Tibial nerve (tissue), 4 donors: ENCODE data around the gene LINGO1. TPM values are rescaled to one million over a fixed set of nuclear protein-coding genes. Genes with fewer than 3 reads are reported as not detected.

Source experiments
- DNase-seq, 2 donors: peaks; one replicate each; pipeline ENCODE4 v3.0.0-alpha.2; 2019; ENCODE audit warnings: low spot score in 2 of 2
- H3K27ac ChIP-seq, 4 donors: fragments of 200-600 bp; sonication (generic) in 3 of 4; one replicate each; pipeline ENCODE4 v1.5.1; 2017 to 2019; ENCODE audit warnings: mild to moderate bottlenecking in 1 of 4
- H3K27me3 ChIP-seq, 2 donors: fragments of 200-600 bp; sonication (generic) in 1 of 2; one replicate each; pipeline versions ENCODE4 v1.5.1 to v1.6.0; 2017 to 2019
- H3K36me3 ChIP-seq, 3 donors: fragments of 200-600 bp; sonication (generic); one replicate each; pipeline ENCODE4 v1.5.1; 2018 to 2019
- H3K4me1 ChIP-seq, 4 donors: fragments of 200-600 bp; sonication (generic) in 3 of 4; one replicate each; pipeline ENCODE4 v1.5.1; 2017 to 2019
- H3K4me3 ChIP-seq, 4 donors: fragments of 200-600 bp; sonication (generic) in 3 of 4; one replicate each; pipeline ENCODE4 v1.5.1; 2017 to 2019; ENCODE audit warnings: mild to moderate bottlenecking in 1 of 4, moderate library complexity in 1 of 4
- H3K9me3 ChIP-seq, 4 donors: fragments of 200-600 bp; sonication (generic) in 3 of 4; one replicate each; pipeline ENCODE4 v1.5.1; 2017 to 2019
- EP300 ChIP-seq, 2 donors: sonication (generic); formaldehyde crosslinking; IDR thresholded peaks; one replicate each; pipeline ENCODE4 v1.6.1; 2017; ENCODE audit warnings: antibody characterized with exemption in 2 of 2, mild to moderate bottlenecking in 1 of 2
- POLR2A ChIP-seq, 2 donors: fragments of 450-650 bp; IDR thresholded peaks; one replicate each; pipeline ENCODE4 v1.6.1; 2017; ENCODE audit warnings: antibody characterized with exemption in 2 of 2, mild to moderate bottlenecking in 2 of 2, moderate library complexity in 2 of 2
- WGBS, 2 donors: methylation state at CpG; one replicate each; pipeline ENCODE4 v1.1.5; 2018; 5-methylcytosine and 5-hydroxymethylcytosine counted together
- total RNA-seq, 4 donors: library from RNA; depleted of rRNA; stranded (reverse); fragments of >200 nt; gene quantifications; one replicate each; pipeline ENCODE4 v1.1.0, GENCODE V29; 2016
- TF ChIP-seq, protein P1 (sequence below), 5 experiments: fragments of 200-600 bp in 3 of 5; fragments of 450-650 bp in 2 of 5; sonication (generic) in 3 of 5; IDR thresholded peaks; one replicate each; pipeline ENCODE4 v1.5.1; 2016 to 2019; ENCODE audit warnings: antibody characterized with exemption in 5 of 5, mild to moderate bottlenecking in 3 of 5, moderate library complexity in 2 of 5

Gene LINGO1
- total RNA-seq, 4 donors from 2014 or later: 0.42 to 2.4 (median 1.3) TPM

DNA sequence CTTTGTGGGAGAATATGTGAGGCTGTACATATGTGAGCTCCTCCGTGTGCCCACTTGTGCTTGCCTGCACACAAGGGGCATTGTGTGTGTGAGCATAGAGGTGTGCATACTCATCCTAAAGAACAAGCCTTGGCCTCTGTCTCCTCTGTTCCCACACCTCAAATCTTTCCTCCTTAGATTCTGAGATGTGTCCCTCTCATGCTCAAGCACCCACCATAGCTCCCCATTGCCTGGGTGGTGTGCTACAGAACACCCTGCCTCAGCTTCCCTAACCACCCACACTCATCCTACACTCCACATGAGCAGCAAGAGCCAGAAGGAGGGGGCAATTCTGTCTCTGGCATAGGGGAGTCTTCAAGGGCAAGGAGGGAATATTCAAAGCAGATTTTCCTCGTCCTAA, 27.7 kb downstream of the LINGO1 start:
- DNase-seq: no peak
- H3K36me3 ChIP-seq: no peaks in the 10 kb centered on the region
- H3K27ac ChIP-seq: no peak overlapping the region
- no peaks in the 10 kb centered on the region for H3K9me3 ChIP-seq
- peaks cover 0 to 6% of the 10 kb centered on the region in 2 donors for H3K27me3 ChIP-seq
- TF ChIP-seq, protein P1, sequence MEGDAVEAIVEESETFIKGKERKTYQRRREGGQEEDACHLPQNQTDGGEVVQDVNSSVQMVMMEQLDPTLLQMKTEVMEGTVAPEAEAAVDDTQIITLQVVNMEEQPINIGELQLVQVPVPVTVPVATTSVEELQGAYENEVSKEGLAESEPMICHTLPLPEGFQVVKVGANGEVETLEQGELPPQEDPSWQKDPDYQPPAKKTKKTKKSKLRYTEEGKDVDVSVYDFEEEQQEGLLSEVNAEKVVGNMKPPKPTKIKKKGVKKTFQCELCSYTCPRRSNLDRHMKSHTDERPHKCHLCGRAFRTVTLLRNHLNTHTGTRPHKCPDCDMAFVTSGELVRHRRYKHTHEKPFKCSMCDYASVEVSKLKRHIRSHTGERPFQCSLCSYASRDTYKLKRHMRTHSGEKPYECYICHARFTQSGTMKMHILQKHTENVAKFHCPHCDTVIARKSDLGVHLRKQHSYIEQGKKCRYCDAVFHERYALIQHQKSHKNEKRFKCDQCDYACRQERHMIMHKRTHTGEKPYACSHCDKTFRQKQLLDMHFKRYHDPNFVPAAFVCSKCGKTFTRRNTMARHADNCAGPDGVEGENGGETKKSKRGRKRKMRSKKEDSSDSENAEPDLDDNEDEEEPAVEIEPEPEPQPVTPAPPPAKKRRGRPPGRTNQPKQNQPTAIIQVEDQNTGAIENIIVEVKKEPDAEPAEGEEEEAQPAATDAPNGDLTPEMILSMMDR (IDR thresholded peaks at IDR 0.05): no peak
- TF ChIP-seq POLR2A (IDR thresholded peaks at IDR 0.05) (no peak), EP300 (IDR thresholded peaks at IDR 0.05) (no peak)
- no peak overlapping the region for H3K4me3 ChIP-seq
- 56 to 69% methylated on average over 2 of the region's 2 CpGs for WGBS, 2 donors
- peaks cover 0 to 22% (median 0%) of the 10 kb centered on the region in 4 donors for H3K4me1 ChIP-seq

DNA sequence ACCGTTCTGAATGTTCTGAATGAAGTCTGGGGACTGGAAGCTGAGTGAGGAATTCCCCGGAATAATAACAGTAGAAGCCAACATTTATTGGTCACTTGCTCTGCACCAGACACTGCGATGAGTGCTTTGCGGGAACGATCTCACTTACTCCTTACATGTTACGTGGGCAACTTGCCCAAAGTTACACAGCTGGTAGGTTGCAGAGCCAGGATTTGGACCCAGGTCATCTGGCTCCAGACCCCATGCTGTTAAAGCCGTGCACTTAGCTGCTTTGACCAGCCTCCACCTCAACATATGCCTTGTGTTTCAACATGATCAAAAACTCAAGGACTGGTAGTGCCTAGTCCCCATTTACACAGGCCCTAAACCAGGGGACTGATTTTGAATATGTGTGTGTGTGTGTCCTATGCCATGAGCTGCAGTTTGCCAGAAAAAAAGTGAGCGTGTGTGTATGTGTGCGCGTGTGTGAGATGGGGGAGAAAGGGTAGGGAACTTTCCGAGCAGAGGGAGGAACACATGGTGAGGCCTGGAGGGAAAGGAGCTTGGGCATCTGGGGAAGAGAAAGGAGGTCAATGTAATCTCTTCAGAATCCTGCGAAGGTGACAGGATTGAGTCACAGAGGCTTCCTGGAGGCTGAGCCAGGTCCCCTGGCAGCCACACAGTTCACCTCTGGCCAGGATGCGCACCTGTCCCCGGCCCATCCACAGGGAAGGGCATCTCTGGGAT, 28.9 kb downstream of the LINGO1 start:
- no peak for DNase-seq
- WGBS, 2 donors: 77 to 79% methylated on average over 14 of the region's 14 CpGs
- H3K9me3 ChIP-seq: no peaks in the 10 kb centered on the region
- no peak for TF ChIP-seq EP300 (IDR thresholded peaks at IDR 0.05)
- TF ChIP-seq, protein P1 (IDR thresholded peaks at IDR 0.05): no peak
- no peak for TF ChIP-seq POLR2A (IDR thresholded peaks at IDR 0.05)
- H3K27me3 ChIP-seq: peaks cover 0 to 6% of the 10 kb centered on the region in 2 donors
- H3K27ac ChIP-seq: no peak overlapping the region
- H3K4me1 ChIP-seq: peaks cover 0 to 22% (median 0%) of the 10 kb centered on the region in 4 donors
- no peak overlapping the region for H3K4me3 ChIP-seq
- no peaks in the 10 kb centered on the region for H3K36me3 ChIP-seq

DNA sequence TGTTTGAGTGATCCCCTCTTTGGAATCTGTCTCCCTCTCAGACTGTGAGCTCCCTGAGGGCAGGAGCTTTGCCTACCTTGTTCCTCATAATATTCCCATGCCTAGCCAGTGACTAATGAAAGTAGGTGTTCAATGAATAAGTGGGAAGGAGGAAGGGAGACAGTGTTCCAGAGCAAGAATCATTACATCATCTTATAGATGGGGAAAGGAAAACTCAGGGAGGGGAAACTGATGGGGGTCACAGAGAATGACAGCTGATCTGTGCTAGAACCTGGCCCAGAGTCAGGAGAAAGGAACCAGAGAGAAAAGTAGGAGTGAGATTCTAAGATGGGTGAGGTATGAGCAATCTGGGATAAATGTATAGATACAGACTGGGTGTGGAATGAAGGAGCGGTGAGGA, 29.9 kb downstream of the LINGO1 start:
- no peak overlapping the region for H3K4me3 ChIP-seq
- DNase-seq: no peak
- H3K9me3 ChIP-seq: no peaks in the 10 kb centered on the region
- no peak overlapping the region for H3K27ac ChIP-seq
- peaks cover 0 to 18% (median 0%) of the 10 kb centered on the region in 4 donors for H3K4me1 ChIP-seq
- no peaks in the 10 kb centered on the region for H3K36me3 ChIP-seq
- TF ChIP-seq POLR2A (IDR thresholded peaks at IDR 0.05) (no peak), EP300 (IDR thresholded peaks at IDR 0.05) (no peak)
- TF ChIP-seq, protein P1 (IDR thresholded peaks at IDR 0.05): no peak
- peaks cover 0 to 6% of the 10 kb centered on the region in 2 donors for H3K27me3 ChIP-seq
- 86 to 100% methylated on average over 1 of the region's 1 CpG for WGBS, 2 donors

DNA sequence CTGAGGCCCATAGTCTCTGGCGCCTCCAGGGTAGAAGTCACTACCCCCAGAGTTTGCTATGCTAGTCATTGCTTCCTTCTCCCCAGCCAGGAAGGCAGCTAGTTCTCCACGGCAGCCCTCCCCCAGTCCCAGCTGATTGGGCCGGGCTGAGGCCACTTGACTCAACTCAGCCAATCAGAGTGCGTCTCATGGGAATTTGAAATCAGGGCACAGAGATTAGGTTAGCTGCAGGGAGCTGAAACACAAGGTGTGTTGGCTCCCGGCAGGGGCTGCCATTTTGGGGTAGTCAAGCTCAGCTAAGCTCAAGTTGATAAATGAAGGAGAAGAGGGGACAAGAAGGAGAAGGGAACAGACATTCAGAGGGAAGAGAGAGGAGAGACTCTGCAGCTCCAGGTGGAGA, 32.8 kb downstream of the LINGO1 start:
- H3K27ac ChIP-seq: no peak overlapping the region
- H3K27me3 ChIP-seq: peaks cover 0 to 4% of the 10 kb centered on the region in 2 donors
- H3K4me1 ChIP-seq: peaks cover 0 to 3% (median 0%) of the 10 kb centered on the region in 4 donors
- no peak overlapping the region for H3K4me3 ChIP-seq
- WGBS, 2 donors: 74 to 77% methylated on average over 5 of the region's 5 CpGs
- H3K36me3 ChIP-seq: no peaks in the 10 kb centered on the region
- DNase-seq: no peak
- TF ChIP-seq POLR2A (IDR thresholded peaks at IDR 0.05) (no peak), EP300 (IDR thresholded peaks at IDR 0.05) (no peak)
- TF ChIP-seq, protein P1 (IDR thresholded peaks at IDR 0.05): no peak
- no peaks in the 10 kb centered on the region for H3K9me3 ChIP-seq

DNA sequence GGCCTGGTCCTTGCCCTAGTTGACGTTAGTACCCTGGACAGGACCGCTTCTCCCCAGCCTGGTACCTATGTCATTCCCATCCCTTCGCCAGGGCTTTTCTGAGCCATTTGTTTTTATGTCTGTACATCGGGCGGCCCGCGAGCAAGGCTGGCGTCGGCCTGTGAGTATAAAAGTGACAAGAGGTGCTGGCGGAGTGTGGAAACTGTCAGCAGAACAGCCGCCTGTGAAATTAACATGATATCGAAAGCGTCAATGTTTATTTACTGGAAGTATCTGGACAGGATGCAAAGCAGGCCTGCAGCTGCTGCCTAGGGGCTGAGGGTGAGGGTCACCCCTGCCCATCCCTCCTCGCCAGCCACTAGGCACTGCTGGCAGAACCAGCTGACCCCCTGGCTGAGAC, 33.4 kb downstream of the LINGO1 start:
- Histone ChIP-seq H3K4me1 (no peaks in the 10 kb centered on the region), H3K27ac (no peak overlapping the region), H3K36me3 (no peaks in the 10 kb centered on the region), H3K4me3 (no peak overlapping the region), H3K27me3 (no peaks in the 10 kb centered on the region), H3K9me3 (no peaks in the 10 kb centered on the region)
- 92 to 93% methylated on average over 14 of the region's 14 CpGs for WGBS, 2 donors
- TF ChIP-seq, protein P1 (IDR thresholded peaks at IDR 0.05): no peak
- TF ChIP-seq EP300 (IDR thresholded peaks at IDR 0.05): no peak
- no peak for TF ChIP-seq POLR2A (IDR thresholded peaks at IDR 0.05)
- no peak for DNase-seq
